Bone marrow (tissue), 2 donors: ENCODE results near the gene C20orf202.
"Not testable (repeated sequence)": the region's sequence is repeated elsewhere in the genome, so short reads cannot be mapped to it uniquely, and the experiment has no call there.

Experiments
- DNase-seq, 2 donors: peaks; one replicate each; lab custom pipeline; 2025; lab: John Stamatoyannopoulos, UW

The C20orf202 gene

GRCh38 chr20:1247689-1248088 is 44.4 kb downstream of the C20orf202 start:
- no peak for DNase-seq

DNA sequence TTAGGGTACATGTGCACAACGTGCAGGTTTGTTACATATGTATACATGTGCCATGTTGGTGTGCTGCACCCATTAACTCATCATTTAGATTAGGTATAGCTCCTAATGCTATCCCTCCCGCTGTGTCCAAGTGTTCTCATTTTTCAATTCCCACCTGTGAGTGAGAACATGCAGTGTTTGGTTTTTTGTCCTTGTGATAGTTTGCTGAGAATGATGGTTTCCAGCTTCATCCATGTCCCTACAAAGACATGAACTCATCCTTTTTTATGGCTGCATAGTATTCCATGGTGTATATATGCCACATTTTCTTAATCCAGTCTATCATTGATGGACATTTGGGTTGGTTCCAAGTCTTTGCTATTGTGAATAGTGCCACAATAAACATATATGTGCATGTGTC is 47.0 kb downstream of the C20orf202 start:
- not testable (repeated sequence) for DNase-seq

- DNase-seq: no peak
Measured at GRCh38 chr20:1252416-1252815, 49.2 kb downstream of the C20orf202 start.

DNA sequence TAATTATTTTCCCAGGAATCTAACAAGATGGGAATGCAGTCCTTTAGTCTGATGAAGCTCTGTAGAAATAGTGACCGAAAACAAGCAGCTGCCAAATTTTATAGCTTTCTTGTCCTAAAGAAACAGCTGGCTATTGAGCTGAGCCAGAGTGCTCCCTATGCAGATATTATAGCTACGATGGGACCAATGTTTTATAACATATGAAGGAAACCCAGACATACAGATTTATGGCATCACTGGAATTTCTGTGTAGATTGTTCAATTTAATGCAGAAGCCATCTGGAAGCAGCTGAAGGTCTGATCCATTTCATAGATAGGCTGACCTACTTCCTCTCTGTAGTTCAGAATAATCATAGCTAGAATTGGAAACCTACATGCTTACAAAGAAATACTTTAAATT is 51.0 kb downstream of the C20orf202 start:
- DNase-seq: no peak

- no peak for DNase-seq
Measured at GRCh38 chr20:1255675-1256074, 52.4 kb downstream of the C20orf202 start.
